ENCODE data around the gene GRIN1. TPM values are rescaled to one million over a fixed set of nuclear protein-coding genes. Genes with fewer than 3 reads are reported as not detected.

The GRIN1 gene
- total and polyA plus RNA-seq, 8 donors = 0.08 to 0.53 (median 0.28) TPM; not detected in 2

GRCh38 chr9:137161558-137162486, 22.9 kb downstream of the GRIN1 start:
- H3K4me3 ChIP-seq = peak overlapping the region in 1 of 4 donors; percentile 35
- H3K4me1 ChIP-seq = peaks cover 0 to 6% (median 5%) of the 10 kb centered on the region in 3 donors
- no peak for DNase-seq
- no peak for FAIRE-seq
- 4 to 6% methylated on average over 52 to 69 of the region's 71 CpGs for WGBS, 2 donors
- no peak for TF ChIP-seq CTCF (IDR thresholded peaks at IDR 0.05)
- H3K27ac ChIP-seq = no peak overlapping the region
- no peaks in the 10 kb centered on the region for H3K9me3 ChIP-seq
- peaks cover 0 to 10% (median 2%) of the 10 kb centered on the region in 4 donors for H3K27me3 ChIP-seq
- no peaks in the 10 kb centered on the region for H3K36me3 ChIP-seq
- peak in 3 of 4 donors; percentile 8 to 19 (median 17) for ATAC-seq
- intact Hi-C loops (cut with DNase I) = no loop called here

GRCh38 chr9:137162505-137163364, 23.8 kb downstream of the GRIN1 start:
- H3K9me3 ChIP-seq = no peaks in the 10 kb centered on the region

GRCh38 chr9:137163365-137163715, 24.4 kb downstream of the GRIN1 start:
- intact Hi-C loops (cut with DNase I) = no loop called here
- ATAC-seq (peak in 2 of 4 donors; percentile 5 to 40), DNase-seq (no peak), FAIRE-seq (no peak)
- Histone ChIP-seq H3K4me1 (peaks cover 0 to 13% (median 12%) of the 10 kb centered on the region in 3 donors), H3K27me3 (peaks cover 0 to 10% (median 2%) of the 10 kb centered on the region in 4 donors), H3K9me3 (no peaks in the 10 kb centered on the region), H3K4me3 (peak overlapping the region in 2 of 4 donors; percentile 12 to 35), H3K27ac (no peak overlapping the region), H3K36me3 (no peaks in the 10 kb centered on the region)
- 30 to 34% methylated on average over 19 to 26 of the region's 26 CpGs for WGBS, 2 donors
- no peak for TF ChIP-seq CTCF (IDR thresholded peaks at IDR 0.05)

More at GRCh38 chr9:137162505-137163364, 23.8 kb downstream of the GRIN1 start:
- intact Hi-C loops (cut with DNase I) = no loop called here
- TF ChIP-seq CTCF (IDR thresholded peaks at IDR 0.05) = no peak
- peak overlapping the region in 2 of 4 donors; percentile 12 to 35 for H3K4me3 ChIP-seq
- DNase-seq = peak in 3 of 6 donors; percentile 51 to 76 (median 58)
- no peak overlapping the region for H3K27ac ChIP-seq
- ATAC-seq = peak; percentile 73 to 88 (median 82)
- H3K36me3 ChIP-seq = no peaks in the 10 kb centered on the region
- FAIRE-seq = no peak
- H3K4me1 ChIP-seq = peaks cover 0 to 7% (median 6%) of the 10 kb centered on the region in 3 donors
- peaks cover 0 to 10% (median 2%) of the 10 kb centered on the region in 4 donors for H3K27me3 ChIP-seq
- 9 to 10% methylated on average over 64 to 74 of the region's 74 CpGs for WGBS, 2 donors

GRCh38 chr9:137163805-137164204, 24.9 kb downstream of the GRIN1 start:
- WGBS, 2 donors = 80 to 81% methylated on average over 22 of the region's 22 CpGs
- Histone ChIP-seq H3K27me3 (peaks cover 0 to 10% (median 2%) of the 10 kb centered on the region in 4 donors), H3K9me3 (no peaks in the 10 kb centered on the region), H3K36me3 (no peaks in the 10 kb centered on the region), H3K27ac (no peak overlapping the region), H3K4me3 (no peak overlapping the region), H3K4me1 (peaks cover 0 to 14% (median 14%) of the 10 kb centered on the region in 3 donors)
- no peak for TF ChIP-seq CTCF (IDR thresholded peaks at IDR 0.05)
- DNase-seq (no peak), FAIRE-seq (no peak), ATAC-seq (no peak)
- intact Hi-C loops (cut with DNase I) = no loop called here
